GM12873 (cell line): ENCODE data around the gene CDK5R2.

ENCODE experiments used
- TF ChIP-seq, protein P1 (sequence below): IDR thresholded peaks from 2 replicates; pipeline ENCODE4 v1.5.1; 2012; ENCODE audit warnings: low read depth, mild to moderate bottlenecking, moderate library complexity, low read length, control low read depth; ENCODE audit not compliant: insufficient read depth; ENCODE audit errors: missing control alignments

CDK5R2 gene

DNA sequence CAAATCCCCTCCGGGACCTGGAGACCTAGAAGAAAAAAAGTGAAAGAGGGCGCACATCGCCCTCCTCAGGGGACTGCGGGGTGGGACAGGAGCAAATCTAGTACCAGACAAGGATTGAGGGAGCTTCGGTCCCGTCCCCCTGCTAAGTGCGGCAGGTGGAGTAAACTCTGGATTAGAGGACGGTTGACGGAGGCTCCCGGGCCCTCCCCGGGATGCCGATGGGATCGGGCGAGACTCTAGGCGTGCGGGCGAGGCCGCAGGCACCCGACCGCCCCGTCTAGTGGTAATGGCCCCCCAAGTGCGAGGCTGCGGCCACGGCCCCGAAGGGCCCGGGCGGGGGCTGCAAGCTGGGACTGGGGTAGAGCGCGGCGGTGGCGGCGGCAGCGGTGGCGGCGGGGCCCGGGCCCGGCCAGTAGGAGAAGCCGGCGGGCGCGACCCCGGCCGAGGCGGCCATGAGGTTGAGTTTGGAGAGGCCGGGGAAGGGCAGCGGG, 22.0 kb downstream of the CDK5R2 start:
- TF ChIP-seq, protein P1, sequence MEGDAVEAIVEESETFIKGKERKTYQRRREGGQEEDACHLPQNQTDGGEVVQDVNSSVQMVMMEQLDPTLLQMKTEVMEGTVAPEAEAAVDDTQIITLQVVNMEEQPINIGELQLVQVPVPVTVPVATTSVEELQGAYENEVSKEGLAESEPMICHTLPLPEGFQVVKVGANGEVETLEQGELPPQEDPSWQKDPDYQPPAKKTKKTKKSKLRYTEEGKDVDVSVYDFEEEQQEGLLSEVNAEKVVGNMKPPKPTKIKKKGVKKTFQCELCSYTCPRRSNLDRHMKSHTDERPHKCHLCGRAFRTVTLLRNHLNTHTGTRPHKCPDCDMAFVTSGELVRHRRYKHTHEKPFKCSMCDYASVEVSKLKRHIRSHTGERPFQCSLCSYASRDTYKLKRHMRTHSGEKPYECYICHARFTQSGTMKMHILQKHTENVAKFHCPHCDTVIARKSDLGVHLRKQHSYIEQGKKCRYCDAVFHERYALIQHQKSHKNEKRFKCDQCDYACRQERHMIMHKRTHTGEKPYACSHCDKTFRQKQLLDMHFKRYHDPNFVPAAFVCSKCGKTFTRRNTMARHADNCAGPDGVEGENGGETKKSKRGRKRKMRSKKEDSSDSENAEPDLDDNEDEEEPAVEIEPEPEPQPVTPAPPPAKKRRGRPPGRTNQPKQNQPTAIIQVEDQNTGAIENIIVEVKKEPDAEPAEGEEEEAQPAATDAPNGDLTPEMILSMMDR = peak; percentile 9

DNA sequence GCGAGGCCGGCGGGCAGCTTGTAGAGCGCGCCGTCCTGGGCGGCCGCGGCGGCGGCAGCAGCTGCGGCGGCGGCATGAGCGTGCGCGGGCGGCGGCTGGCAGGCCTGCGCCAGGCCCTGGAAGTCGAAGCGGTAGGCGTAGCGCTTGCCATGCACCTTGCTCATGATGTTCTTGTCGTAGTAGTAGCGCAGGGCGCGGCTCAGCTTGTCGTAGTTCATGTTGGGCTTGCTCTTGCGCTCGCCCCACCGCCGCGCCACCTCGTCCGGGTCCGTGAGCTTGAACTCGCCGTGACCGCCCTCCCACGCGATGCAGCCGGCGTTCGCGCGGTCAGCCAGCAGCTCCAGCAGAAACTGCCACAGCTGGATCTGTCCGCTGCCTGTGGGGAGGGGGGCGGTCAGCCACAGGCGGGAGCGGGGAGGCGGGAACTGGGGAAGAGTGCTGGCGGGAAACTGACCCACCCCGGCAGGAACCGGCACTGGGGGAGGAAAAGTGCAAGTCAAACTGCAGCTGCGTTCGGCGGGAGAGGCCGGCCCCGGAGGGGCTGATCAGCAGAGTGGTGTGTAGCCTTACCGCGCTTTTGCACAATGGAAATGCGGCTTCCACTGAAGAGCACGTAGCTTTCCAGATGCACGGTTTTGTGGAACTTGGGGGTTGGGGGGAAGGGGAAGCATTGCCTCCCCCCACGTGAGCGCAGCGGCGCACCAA, 22.6 kb downstream of the CDK5R2 start:
- TF ChIP-seq, protein P1 = no peak

DNA sequence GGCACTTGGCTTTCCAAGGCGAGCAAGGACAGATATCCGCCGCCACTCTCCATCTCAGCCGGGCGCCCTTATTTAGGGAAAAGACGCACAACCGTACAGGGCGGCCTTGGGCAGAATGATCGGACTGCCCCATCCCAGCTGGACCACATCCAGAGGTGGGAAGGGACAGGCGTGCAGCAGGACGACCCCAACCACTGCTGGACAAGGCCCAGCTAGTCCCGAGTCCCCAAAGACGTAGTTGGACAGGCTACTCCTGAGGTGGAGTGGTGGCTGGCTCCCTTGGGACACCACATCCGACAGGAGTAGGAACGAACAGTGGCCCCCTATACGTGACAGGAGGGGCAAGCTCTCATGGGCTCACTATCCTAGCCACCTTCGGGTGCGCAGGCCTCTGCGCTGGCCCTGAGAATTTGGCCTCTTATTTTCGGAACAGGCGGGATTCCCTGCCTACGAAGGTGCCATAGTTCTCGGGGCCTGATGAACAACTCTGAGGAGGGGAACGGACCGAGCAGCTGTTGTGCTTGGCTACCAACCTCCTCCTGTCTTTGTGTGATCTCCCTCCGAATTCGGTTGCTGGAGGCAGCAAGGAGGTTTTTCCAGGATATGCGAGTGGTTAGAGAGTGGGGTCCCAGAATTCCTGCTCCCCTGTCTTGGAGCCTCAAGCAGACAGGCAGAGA, 23.3 kb downstream of the CDK5R2 start:
- TF ChIP-seq, protein P1 = no peak

DNA sequence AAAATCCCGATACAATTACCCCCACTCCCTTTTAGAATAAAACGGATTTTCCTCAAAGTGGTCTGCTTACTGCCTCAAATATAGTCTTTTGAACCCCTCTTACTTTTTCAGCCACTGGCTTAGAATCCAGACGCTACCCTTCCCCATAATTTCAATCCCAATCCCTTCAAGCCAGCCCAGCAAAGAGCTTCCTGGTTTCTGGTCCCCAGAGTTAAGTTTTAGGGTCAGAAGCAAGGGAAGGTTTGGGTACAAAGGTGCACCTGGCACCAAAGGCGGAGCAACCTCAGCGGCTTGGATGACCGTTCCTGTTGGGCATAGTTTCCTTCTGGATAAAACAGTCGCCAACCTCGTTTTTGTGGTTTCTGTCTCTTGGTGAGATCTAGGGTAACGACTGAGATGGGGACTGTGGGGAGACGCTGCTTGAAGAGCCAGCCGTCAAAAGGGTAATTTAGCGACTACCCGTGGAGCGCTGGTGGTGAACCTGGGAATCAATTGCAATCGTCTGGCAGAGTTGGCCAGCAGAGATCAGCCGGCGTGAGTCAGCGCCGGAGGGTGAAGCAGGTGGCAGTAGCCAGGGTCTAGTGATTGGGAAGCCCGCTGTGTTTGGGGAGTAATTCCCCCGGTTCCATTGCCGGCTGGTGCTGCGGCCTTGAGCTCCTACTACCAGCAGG, 23.9 kb downstream of the CDK5R2 start:
- TF ChIP-seq, protein P1 = no peak

DNA sequence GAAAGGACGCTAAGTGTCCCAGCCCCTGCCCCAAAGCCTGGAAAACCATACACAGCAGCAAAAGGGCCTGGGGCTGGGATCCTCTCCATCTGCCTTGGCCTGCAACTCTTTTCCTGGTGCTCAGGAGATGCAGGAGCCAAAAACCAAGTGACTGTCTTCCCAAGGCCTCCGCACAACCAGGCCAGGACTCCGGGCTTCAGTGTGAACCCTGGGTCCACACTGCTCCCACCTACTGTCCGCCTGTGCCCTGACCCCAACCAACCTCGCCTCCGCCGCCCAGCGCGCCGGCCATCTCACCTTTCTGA, 24.4 kb downstream of the CDK5R2 start:
- TF ChIP-seq, protein P1 = no peak

DNA sequence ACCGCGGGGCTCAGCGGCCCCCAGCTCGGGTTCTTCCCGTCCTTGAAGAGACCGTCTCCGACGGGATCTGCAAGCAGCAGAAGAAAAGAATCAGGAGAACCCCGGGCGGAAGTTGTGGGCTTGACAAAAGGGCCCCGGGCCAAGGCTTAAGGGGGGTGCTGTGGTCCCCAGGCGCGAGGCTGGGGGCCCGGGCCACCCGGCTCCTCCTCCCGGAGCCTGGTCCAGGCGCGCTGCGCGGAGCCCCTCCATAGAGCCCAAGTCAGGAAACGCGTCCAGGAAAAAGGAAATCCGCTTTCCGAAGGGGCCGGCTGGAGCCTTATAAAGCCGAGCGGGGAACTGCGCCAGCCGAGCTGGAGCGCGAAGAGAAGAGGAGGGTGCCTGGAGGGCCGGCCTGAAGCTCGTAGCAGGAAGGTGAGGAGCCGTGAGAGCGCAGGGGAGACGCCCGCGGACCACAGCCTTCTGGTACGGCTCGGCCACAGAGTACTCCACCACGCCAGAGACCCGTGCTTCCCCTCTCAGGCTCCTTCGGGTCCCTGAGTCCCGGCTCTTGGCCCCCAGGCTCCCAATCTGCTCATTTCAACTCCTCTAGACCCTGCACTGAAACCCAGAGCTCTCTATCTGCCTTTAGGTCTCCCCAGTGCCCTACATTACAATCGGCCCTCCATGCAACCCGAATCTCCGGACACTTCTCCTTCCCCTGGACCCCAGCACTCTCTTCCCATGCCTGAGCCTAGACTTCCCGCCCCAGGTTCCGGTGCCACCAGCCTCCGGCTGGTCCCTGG, 25.0 kb downstream of the CDK5R2 start:
- TF ChIP-seq, protein P1 = no peak

DNA sequence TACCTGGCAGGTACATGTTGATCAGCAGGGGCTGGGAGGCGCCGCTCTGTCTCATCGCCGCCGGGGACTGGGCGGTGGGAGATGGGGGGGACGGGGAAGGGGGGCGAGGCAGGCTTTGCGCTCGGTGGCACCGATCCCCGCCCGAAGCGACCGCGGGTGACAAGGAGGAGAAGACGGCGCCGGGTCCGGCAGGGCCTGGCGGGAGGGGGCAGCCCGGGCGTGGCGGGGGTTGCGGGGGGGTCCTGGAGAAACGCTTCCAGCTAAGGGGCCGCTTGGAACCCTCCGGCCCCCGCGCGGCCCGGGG, 25.5 kb downstream of the CDK5R2 start, which contains the start of gene FEV:
Gene FEV, minus strand, starts transcription at position 164 of the 304 bp plus-strand sequence. Its CDS starts 109 bp downstream, at position 55.
- TF ChIP-seq, protein P1 = no peak
